Measurements from ENCODE around the gene TMEM259. TPM values are rescaled to one million over a fixed set of nuclear protein-coding genes. Genes with fewer than 3 reads are reported as not detected.

Gene TMEM259
- total and polyA plus RNA-seq, 9 of the 15 experiments (the other 6 are each of a cell fraction or from before 2014, with no cell fraction given) = 0.52 to 231 (median 63.6) TPM

DNA sequence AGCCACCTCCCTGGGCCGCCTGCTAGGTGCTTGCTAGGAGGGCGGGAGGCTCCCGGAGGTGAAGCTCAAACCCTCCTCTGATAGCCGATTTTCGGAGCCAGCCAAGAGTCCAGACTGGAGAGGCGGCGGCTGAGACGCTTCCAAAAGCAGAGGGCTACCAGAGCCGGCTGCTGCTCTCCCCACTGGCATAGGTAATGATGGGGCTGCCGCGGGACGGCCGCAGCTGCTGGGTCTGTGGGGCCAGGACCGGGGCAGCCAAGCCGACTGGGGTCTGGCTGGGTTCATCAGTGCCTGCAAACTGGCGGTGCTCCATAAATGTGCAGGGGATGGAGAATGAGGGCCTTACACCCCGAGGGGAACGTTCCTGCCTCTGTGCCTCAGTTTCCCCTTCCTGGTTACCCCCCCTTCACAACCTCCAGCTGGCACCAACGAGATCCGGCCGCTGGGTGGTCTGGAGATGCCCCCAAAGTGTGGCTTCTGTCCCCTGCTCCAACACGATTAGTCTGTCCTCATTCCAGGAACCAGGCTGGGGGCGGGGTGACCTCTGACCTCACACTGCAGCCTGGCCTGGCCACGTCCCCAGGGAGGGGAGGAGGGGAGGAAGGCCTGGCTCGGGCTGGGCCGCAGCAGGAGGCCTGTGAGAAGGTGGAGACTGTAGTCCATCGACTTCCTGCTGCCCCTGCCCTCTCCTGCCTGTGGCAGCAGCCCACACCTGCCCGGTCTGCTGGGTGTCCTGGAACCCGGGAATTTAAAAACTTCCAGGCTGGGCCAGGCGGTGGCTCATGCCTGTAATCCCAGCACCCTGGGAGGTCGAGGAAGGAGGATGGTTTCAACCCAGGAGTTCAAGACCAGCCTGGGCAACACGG is 40.6 kb downstream of the TMEM259 start (continued):
- TF ChIP-seq, protein P1, sequence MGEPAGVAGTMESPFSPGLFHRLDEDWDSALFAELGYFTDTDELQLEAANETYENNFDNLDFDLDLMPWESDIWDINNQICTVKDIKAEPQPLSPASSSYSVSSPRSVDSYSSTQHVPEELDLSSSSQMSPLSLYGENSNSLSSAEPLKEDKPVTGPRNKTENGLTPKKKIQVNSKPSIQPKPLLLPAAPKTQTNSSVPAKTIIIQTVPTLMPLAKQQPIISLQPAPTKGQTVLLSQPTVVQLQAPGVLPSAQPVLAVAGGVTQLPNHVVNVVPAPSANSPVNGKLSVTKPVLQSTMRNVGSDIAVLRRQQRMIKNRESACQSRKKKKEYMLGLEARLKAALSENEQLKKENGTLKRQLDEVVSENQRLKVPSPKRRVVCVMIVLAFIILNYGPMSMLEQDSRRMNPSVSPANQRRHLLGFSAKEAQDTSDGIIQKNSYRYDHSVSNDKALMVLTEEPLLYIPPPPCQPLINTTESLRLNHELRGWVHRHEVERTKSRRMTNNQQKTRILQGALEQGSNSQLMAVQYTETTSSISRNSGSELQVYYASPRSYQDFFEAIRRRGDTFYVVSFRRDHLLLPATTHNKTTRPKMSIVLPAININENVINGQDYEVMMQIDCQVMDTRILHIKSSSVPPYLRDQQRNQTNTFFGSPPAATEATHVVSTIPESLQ (CRISPR knock-in tag; IDR thresholded peaks at IDR 0.05) = no peak
- TF ChIP-seq ETV1 (tag; conservative IDR thresholded peaks at IDR 0.05; ENCODE audit: low read depth) (0 out of 2 replicates have a peak, but pooled peaks have one; percentile 23), ZNF124 (CRISPR knock-in tag; IDR thresholded peaks at IDR 0.05) (0 out of 2 replicates have a peak, but pooled peaks have one; percentile 16), EP400 (IDR thresholded peaks at IDR 0.05) (peak; percentile 95), ZSCAN32 (CRISPR knock-in tag; IDR thresholded peaks at IDR 0.05) (no peak), NRF1 (conservative IDR thresholded peaks at IDR 0.05 in 1 of 2, IDR thresholded peaks at IDR 0.05 in 1 of 2) (peak; percentile 19 to 39; a peak in 2 of 4 replicates), PYGO2 (tag; IDR thresholded peaks at IDR 0.05) (0 out of 2 replicates have a peak, but pooled peaks have one; percentile 26), POLR3G (IDR thresholded peaks at IDR 0.05; ENCODE audit: extremely low read depth, insufficient read length, insufficient replicate concordance) (no peak), CEBPG (CRISPR knock-in tag; IDR thresholded peaks at IDR 0.05) (peak; percentile 38; the same call in 1 of the 2 replicates), CEBPG (tag; conservative IDR thresholded peaks at IDR 0.05 in 1 of 2, IDR thresholded peaks at IDR 0.05 in 1 of 2) (no peak), U2AF2 (optimal IDR thresholded peaks at IDR 0.05; ENCODE audit: low read depth, low read length) (no peak), ZNF551 (CRISPR knock-in tag; IDR thresholded peaks at IDR 0.05) (no peak), ZNF263 (CRISPR knock-in tag; IDR thresholded peaks at IDR 0.05; ENCODE audit: borderline replicate concordance) (peak; percentile 65), MCM3 (IDR thresholded peaks at IDR 0.05) (no peak), NFXL1 (CRISPR knock-in tag; IDR thresholded peaks at IDR 0.05) (no peak), ZNF583 (CRISPR knock-in tag; IDR thresholded peaks at IDR 0.05) (peak; percentile 88; the same call in 1 of the 2 replicates), ZEB2 (IDR thresholded peaks at IDR 0.05) (no peak), ADNP (tag; IDR thresholded peaks at IDR 0.05) (0 out of 2 replicates have a peak, but pooled peaks have one; percentile 3), ZNF239 (CRISPR knock-in tag; IDR thresholded peaks at IDR 0.05) (peak; percentile 17; the same call in 1 of the 2 replicates), PTBP1 (IDR thresholded peaks at IDR 0.05; ENCODE audit: low read depth, low read length) (no peak), CXXC5 (CRISPR knock-in tag; IDR thresholded peaks at IDR 0.05) (peak; percentile 88), JUND (IDR thresholded peaks at IDR 0.05; ENCODE audit: borderline replicate concordance, low read depth, low read length) (peak; percentile 86), JUND (tag; IDR thresholded peaks at IDR 0.05; ENCODE audit: borderline replicate concordance, low read depth, low read length) (peak; percentile 84; the same call in 1 of the 3 replicates), STAG1 (CRISPR knock-in tag; IDR thresholded peaks at IDR 0.05; ENCODE audit: borderline replicate concordance) (no peak), ZZZ3 (IDR thresholded peaks at IDR 0.05) (no peak), SREBF2 (CRISPR knock-in tag; IDR thresholded peaks at IDR 0.05) (0 out of 2 replicates have a peak, but pooled peaks have one; percentile 33), ZFP1 (CRISPR knock-in tag; IDR thresholded peaks at IDR 0.05) (no peak)
- TF ChIP-seq, protein P2, sequence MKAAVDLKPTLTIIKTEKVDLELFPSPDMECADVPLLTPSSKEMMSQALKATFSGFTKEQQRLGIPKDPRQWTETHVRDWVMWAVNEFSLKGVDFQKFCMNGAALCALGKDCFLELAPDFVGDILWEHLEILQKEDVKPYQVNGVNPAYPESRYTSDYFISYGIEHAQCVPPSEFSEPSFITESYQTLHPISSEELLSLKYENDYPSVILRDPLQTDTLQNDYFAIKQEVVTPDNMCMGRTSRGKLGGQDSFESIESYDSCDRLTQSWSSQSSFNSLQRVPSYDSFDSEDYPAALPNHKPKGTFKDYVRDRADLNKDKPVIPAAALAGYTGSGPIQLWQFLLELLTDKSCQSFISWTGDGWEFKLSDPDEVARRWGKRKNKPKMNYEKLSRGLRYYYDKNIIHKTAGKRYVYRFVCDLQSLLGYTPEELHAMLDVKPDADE (conservative IDR thresholded peaks at IDR 0.05; ENCODE audit: control insufficient read depth, low read depth, low read length) = no peak
